KG1 (cell line): ENCODE results near the gene TAOK1.
"Not testable (repeated sequence)": the region's sequence is repeated elsewhere in the genome, so short reads cannot be mapped to it uniquely, and the experiment has no call there.

Experiments used
- DNase-seq: peaks from one replicate; lab custom pipeline; 2025; lab: John Stamatoyannopoulos, UW

Gene TAOK1

DNA sequence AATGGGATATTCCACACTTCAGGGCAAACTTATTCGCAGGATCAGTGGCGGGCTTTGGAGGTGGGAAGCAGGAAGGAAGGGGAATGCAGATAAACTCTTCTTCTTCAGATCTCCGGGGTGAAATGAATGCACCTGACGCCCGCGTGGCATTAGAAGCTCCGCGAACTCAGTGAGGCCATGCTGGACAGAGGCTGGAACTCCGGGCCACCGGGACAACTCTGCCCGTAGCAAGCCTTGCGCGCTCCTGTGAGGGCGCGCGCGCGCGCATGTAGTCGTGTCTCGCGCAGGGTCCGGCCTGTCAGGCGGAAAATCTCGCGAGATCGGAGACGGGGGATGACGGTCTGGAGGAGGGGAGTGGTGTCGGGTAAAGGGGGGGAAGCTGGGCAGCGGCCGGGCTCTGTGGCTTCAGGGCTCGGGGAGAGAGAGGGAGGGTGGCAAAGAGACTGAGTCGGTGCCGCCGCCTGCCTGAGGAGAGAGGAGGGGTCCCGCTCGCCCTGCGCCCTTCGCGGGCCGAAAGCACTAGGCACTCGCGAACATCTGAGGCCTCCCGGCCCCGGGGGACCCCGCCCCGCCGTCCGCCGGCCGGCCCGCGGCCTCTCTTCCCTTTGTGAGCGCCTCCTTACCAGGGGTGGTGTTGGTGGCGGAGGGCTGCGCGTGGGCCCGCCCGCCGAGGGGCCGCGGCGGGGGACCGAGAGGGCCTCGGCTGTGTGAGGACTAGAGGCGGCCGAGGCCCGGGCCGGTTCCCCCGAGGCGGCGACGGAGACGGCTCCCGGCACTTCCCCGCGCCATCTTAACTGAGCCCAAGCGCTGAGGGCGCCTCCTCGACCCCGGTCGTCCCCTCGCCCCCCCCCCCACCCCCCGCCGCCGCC, at the start of gene TAOK1:
Gene TAOK1 (plus strand): TSS at position 382 of the 869 bp plus-strand sequence. CDS start 61,186 bp downstream, outside the sequence.
- DNase-seq = peak; percentile 93

DNA sequence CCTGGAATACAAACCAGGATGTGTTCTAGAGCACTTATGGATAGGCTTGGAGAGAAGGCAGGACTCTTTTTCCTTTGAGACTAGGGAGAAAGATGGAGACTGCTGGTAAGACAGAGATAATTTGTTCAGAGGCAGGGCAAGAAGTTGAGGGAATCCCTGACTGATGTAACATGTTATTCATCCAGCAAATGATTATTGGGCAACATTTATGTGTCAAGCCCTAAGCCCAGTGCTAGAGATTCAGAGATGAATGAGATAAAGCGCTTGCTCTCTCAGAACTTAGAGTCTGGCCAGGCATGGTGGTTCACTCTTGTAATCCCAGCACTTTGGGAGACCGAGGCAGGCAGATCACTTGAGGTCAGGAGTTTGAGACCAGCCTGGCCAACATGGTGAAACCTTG, 48.4 kb upstream of the TAOK1 start:
- no peak for DNase-seq

DNA sequence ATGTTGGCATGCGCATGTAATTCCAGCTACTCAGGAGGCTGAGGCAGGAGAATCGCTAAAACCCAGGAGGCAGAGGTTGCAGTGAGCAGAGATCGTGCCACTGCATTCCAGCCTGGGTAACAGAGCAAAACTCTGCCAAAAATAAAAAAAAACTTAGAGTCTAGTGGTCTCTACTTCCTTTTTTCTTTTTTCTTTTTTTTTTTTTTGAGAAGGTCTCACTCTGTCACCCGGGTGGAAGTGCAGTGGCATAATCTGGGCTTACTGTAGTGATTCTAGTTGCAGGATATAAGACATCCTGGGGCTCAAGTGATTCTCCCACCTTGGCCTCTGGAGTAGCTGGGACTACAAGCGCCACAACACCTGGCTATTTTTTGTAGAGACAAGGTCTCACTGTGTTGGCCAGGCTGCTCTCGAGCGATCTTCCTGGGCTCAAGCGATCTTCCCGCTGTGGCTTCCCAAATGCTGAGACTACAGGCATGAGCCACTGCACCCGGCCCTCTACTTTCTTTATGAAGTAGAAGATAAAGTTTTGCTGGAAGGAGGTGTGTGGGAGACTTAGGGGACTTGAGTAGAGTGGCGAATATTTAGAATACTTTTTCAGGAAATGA, 47.9 kb upstream of the TAOK1 start:
- no peak for DNase-seq

DNA sequence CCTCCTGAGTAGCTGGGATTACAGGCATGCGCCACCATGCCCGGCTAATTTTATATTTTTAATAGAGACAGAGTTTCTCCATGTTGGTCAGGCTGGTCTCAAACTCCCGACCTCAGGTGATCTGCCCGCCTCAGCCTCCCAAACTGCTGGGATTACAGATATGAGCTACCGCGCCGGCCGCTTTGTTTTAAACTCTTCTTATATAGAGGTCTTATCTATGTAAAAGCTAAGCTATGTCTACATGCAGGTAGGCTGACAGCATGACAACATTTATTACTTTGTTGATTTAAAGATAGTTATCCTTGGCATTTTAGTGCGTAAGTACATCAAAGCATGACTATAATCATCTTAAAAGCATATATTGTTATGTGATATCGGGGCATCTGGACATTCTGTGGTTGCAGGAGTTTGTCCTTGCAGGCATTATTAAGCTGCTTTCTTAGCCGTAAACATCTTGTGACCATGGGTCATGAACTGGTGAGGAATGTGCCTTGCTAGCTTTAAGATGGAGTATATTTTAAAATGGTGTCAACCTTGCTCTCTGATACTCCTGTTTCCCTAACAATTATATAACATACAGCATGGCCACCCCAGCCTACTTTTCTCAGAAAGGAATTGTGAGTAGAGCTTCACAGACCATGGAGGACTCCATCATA, 45.8 kb upstream of the TAOK1 start:
- no peak for DNase-seq

DNA sequence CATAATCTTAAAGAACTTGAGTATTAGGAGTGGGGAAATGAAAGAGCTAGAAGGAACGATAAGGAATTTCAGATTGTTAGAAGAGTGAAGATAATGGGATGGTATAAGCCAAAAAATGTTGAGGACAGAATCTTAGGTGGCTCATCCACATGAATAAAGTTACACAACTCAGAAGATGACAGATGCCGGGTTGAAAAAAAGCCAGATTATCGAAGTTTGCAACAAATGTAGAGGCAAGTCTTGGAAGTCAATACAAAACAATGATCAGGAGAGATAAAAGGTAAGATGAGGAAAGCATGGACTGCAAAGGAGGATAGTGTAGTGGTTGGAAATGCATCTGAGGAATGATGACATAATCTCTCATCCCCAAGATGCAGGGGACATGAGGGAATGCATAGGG, 45.1 kb upstream of the TAOK1 start:
- DNase-seq = no peak

DNA sequence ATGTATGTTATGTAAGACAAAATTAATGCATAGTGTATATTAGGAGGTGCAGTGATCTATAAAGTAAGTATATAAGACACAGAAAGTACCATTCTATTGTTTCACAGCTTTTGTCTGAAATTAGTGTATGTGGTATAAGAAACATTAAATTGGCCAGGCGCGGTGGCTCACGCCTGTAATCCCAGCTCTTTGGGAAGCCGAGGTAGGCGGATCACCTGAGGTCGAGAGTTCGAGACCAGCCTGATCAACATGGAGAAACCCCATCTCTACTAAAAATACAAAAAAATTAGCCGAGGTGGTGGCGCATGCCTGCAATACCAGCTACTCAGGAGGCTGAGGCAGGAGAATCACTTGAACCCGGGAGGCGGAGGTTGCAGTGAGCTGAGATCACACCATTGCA, 44.7 kb upstream of the TAOK1 start:
- DNase-seq = not testable (repeated sequence)

DNA sequence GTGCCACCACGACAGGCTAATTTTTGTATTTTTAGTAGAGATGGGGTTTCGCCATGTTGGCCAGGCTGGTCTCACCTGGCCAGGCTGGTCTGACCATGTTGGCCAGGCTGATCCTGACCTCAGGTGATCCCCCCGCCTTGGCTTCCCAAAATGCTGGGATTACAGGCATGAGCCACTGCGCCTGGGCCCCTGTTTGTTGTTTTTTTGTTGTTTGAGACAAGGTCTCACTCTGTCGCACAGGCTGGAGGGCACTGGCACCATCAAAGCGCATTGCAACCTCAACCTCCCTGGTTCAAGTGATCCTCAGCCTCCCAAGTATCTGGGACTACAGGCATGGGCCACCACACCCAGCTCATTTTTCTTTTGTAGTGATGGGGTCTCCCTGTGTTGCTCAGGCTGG, 43.7 kb upstream of the TAOK1 start:
- no peak for DNase-seq

DNA sequence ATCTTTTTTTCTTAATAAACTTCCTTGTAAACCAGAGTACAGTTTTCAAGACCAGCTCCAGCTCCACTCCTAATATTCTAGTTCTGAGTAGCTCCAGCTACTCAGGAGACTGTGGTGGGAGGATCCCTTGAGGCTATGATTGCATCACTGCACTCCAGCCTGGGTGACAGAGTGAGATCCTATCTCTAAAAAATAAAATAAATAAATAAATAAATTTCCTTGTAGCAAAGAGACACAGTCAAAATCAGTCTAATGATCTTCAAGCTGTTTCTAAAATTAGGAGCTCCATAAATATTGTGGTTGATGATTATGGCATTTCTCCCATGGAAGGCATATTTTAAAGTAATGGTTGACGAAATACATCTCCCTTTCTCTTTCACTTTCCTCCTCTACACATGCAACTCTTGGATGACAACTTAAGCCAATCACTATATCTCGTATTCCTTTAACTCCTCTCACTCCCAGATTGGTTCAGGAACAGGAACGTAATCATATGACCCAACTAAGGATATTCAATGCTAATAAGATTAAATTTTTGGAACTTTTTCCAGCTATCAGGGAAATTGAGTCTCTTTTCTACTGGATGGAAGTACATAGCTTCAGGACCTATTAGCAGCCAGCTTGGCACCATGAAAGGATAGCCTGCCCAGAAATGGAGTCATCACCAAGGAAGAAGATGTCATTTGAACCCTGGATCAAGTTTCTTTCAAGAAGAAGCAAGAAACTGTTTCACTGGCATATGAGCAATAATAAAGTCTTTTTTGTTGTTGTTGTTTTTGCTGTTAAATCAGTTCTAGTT, 42.1 kb upstream of the TAOK1 start:
- DNase-seq = no peak

DNA sequence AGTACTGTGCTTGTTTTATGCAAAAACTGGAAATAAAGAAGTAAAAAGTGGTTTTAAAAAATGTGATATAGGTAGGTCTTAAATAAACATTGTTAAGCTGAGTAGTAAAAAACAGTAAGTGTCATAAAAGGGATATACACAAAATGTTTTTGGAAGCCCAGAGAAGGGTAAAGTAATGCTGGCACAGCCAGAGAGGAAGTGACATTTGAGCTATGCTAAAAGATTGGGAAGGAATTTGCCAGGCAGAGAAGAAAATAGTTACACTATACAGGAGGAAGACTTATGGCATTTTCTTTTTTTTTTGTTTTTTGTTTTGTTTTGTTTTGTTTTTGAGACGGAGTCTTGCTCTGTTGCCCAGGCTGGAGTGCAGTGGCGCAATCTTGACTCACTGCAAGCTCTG, 40.8 kb upstream of the TAOK1 start:
- no peak for DNase-seq

DNA sequence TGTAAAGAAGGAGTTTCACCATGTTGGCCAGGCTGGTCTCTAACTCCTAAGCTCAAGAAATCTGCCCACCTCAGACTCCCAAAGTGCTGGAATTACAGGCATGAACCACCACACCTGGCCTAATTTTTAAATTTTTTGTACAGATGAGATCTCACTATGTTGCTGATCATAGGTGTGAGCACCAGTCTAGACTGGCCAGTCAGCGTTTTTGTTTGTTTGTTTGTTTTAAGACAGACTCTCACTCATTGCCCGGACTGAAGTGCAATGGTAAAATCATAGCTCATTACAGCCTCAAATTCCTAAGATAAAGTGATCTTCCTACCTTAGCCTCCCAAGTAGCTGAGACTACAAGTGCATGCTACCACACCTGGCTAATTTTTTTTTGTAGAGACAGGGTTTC, 38.0 kb upstream of the TAOK1 start:
- no peak for DNase-seq

DNA sequence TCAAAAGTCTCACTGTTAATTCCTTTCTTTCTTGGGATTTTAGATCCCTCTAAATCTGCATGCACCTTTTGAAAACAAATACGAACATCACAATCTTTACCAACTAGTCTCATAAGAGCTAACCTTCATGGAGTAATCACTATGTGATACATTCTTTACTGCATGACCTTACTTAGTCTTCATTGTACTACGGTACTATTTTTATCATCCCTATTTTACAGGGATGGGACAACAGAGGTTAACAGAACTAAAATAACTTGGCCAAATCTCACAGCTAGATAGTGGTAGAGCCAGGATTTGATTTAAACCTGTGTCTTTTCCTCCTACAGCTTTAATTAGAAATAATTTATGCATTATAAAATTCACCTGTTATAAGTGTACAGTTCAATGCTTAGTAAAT, 32.9 kb upstream of the TAOK1 start:
- no peak for DNase-seq

DNA sequence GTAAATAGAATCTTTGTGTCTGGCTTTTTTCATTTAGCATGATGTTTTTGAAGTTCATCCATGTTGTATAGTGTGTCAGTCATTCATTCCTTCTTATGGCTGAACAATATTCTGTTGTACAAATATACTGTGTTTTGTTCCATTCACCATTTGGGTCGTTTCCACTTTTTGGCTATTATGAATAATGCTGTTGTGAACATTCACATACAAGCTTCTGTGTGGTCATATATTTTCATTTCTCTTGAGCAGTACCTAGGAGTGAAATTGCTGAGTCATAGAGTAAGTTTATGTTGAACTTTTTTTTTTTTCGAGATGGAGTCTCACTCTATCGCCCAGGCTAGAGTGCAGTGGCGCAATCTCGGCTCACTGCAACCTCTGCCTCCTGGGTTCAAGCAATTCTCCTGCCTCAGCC, 32.3 kb upstream of the TAOK1 start:
- DNase-seq = no peak

DNA sequence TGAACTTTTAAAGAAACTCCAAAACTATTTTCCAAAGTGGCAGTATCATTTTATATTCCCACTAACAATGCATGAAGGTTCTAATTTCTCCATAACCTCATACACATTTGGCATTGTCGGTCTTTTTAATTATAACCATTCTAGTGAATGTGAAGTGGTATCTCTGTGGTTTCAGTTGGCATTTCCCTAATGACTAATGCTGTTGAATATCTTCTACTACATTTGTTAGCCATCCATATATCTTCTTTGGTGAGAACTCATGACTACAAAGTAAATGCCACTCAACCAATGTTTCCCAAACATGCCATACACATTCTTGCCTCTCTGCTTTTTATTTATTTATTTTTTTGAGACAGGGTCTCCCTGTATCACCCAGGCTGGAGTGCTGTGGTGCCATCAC, 31.7 kb upstream of the TAOK1 start:
- DNase-seq = no peak

DNA sequence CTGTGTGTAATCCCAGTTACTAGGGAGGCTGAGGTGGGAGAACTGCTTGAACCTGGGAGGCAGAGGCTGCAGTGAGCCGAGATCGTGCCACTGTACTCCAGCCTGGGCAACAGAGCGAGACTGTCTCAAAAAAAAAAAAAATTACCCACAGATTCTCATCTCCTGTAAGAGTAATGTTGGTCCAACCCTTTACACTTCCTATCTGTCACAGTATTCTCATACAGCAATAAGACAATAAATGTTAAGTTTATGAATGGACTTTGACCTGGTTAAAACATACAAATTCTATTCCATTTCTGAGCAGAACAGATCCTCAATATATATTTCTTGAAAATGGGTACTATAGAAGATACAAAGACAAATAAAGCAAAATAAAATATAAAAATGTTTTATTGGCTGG, 30.4 kb upstream of the TAOK1 start:
- DNase-seq = no peak

DNA sequence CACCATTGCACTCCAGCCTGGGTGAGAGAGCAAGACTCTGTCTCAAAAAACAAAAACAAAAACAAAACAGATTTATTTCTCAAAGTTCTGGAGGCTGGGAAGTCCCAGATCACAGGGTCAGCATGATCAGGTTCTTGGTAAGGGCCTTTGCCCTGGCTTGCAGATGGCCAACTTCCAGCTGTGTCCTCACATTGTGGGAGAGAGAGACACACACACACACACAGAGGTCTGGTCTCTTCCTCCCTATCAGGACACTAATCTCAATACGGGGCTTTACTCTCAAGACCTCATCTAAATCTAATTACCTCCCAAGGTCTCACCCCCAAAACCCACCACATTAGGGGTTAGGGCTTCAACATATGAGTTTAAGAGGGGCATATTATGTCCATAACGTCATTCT, 26.4 kb upstream of the TAOK1 start:
- DNase-seq = no peak

DNA sequence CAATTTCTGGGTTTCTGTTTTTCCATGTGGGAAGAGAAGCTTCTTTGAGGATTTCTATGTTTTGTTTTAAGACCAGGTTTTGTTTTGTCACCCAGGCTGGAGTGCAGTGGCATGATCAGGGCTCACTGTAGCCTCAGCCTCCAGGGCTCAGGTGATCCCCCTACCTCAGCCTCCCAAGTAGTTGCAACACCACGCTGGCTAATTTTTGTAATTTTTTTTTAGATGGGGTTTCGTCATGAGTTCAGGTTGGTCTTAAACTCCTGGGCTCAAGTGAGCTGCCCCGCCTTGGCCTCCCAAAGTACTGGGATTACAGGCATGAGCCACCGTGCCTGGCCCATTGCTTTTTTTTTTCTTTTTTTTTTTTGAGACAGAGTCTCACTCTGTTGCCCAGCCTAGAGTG, 25.5 kb upstream of the TAOK1 start:
- no peak for DNase-seq

DNA sequence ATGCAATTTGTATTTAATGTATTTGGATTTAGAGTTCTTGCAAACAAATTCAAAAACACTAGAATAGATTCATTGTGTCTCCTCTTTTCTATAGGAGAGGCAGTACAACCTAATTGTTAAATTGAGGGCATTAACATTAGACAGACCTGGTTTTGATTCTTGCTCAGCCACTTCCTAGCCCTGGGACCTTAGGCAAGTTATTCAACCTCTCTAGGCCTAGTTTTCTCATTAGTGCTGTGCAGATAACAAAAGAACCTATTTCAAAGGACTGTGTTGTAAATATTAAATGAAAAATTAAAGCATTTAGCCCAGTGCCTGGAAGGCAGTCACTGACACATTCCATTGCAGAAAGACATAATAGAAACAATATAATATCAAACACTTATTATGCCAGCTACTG, 22.0 kb upstream of the TAOK1 start:
- DNase-seq = no peak

DNA sequence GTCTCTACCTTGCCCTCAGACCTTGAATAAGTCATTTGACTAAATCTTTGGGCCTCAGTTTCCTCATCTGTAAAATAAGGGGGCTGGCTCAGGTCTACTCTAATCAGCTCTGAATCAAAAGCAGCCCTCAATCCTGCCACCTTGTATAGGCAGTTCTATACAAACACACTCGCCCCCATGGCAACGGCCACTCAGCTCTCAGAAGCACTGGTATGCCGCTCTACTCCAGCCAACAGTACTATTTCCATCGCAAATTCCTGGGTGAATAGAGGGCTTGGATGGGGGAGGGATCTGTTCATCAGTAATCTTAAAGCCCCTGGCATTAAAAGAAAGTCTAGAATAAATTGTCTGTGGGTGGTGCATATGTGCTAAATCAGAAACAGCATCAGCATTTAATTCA, 21.2 kb upstream of the TAOK1 start:
- DNase-seq = no peak

DNA sequence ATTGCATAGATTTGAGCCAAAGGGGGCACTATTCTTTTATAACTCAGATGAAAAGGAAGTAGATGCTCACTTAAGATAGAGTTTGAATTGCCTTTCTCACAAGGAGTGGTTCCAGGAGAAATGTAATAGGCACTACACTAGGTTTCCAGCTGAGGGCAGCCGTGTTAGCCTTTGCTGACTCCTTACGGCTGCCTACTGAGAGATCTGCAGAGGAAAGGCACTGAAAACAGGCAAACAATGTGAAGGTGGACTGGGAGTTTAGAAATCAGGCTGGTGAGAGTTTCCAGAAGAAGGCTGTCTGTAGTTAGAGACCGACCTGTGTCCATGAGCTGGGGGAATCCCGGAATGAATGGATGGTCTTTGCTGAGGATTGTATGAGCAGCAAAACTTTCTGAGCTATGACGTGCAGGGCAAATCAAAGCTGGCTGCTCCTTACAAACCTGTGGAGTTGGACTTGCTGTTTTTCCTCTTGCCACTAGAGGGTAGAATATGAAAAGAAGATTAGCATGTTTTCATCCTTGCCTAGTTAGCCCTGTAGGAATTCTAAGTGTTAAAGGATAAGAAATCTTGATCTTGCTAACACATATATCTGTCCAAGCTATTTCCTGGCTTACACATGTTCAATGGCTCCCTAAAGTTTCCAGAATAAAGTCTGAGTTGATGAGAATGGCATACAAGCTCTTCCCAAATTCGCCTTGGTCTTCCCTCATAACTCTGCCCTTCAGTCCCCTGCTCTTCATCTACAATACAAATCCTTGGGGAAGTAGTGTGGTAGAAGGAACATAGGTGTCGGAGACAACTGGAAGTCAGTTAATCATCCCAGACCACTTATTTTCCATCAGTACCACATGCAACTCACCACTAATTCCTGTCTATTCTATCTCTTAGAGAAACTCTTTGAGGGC, 20.1 kb upstream of the TAOK1 start:
- peak; percentile 48 for DNase-seq

DNA sequence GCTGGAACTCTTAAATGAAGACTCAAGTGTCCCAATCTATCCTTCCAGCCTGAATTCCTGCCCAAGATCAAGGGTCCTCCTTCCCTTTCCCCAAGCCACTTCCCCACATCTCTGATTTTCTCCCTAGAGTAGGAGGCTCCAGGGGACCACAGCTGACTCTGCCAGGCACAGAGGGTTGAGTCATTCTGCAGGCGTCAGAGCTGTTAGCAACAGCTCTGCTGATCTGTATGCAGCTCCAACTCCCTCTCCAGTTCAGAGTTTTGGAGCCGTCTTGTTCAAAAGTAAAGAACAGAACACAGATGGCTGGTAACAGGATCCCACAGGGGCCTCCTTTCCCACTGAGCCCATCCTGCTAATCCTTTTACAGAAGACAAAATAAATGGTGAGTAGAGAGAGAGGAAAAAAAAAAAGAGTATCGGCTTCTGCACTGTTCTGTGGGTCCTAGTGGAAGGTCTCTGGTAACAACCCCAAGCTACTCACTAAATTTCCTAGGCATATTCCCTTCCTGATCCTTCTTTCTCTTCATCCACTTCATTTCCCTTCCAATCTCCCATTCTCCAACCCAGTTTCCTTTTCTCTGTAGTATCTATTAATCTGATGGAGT, 13.4 kb upstream of the TAOK1 start:
- DNase-seq = no peak

DNA sequence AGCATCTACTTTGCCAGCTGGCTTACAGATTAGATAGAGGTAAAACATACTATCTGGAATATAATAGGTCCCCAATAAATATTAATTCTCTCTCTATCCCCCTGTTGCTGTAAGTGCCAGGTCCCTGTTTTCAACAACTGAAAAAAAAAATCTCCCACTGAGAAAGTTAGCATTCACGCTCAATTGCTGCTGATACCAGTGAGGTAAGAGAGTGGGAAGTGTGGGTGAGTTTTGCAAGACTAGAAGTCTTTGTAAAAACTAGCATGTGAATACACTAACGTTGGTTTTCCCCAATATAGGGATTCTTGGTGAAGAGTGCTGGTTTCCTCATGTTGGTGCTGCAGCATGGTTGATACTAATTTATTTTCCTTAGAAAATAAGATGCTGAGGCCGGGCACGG, 11.7 kb upstream of the TAOK1 start:
- DNase-seq = no peak
